ENCODE data around the gene AAGAB.
"Not testable (repeated sequence)": the region's sequence is repeated elsewhere in the genome, so short reads cannot be mapped to it uniquely, and the experiment has no call there.

The AAGAB gene

GRCh38 chr15:67254238-67255175 lies at the start of gene AAGAB, which contains the start of gene IQCH:
AAGAB (minus strand) TSS chr15:67254661; CDS start chr15:67254631, 30 bp downstream.
IQCH (plus strand) TSS chr15:67254786; CDS start chr15:67254897, 111 bp downstream.
- peak; percentile 95 for DNase-seq

- no peak for DNase-seq
Observed at GRCh38 chr15:67303490-67304363, 49.3 kb upstream of the AAGAB start.

- DNase-seq = no peak
Observed at GRCh38 chr15:67300266-67301025, 46.0 kb upstream of the AAGAB start.

GRCh38 chr15:67296684-67297083 lies 42.2 kb upstream of the AAGAB start:
- no peak for DNase-seq

- DNase-seq = no peak
Observed at GRCh38 chr15:67296188-67296587, 41.7 kb upstream of the AAGAB start.

- no peak for DNase-seq
Observed at GRCh38 chr15:67290319-67290718, 35.9 kb upstream of the AAGAB start.

- not testable (repeated sequence) for DNase-seq
Observed at GRCh38 chr15:67286400-67286799, 31.9 kb upstream of the AAGAB start.

- not testable (repeated sequence) for DNase-seq
Observed at GRCh38 chr15:67285625-67286024, 31.2 kb upstream of the AAGAB start.

GRCh38 chr15:67281714-67282113 lies 27.3 kb upstream of the AAGAB start:
- no peak for DNase-seq

- DNase-seq = no peak
Observed at GRCh38 chr15:67280217-67280616, 25.8 kb upstream of the AAGAB start.

- DNase-seq = no peak
Observed at GRCh38 chr15:67276666-67277065, 22.2 kb upstream of the AAGAB start.

GRCh38 chr15:67274236-67274635 lies 19.8 kb upstream of the AAGAB start:
- no peak for DNase-seq

- DNase-seq = no peak
Observed at GRCh38 chr15:67267951-67268941, 13.8 kb upstream of the AAGAB start.

- no peak for DNase-seq
Observed at GRCh38 chr15:67267440-67267839, 13.0 kb upstream of the AAGAB start.

GRCh38 chr15:67266870-67267269 lies 12.4 kb upstream of the AAGAB start:
- no peak for DNase-seq

GRCh38 chr15:67259806-67260205 lies 5.3 kb upstream of the AAGAB start:
- no peak for DNase-seq

GRCh38 chr15:67259379-67259778 lies 4.9 kb upstream of the AAGAB start:
- DNase-seq = no peak

GRCh38 chr15:67258412-67258811 lies 4.0 kb upstream of the AAGAB start:
- DNase-seq = not testable (repeated sequence)

GRCh38 chr15:67256051-67256450 lies 1.6 kb upstream of the AAGAB start:
- no peak for DNase-seq

- no peak for DNase-seq
Observed at GRCh38 chr15:67253549-67254237, 768 bp downstream of the AAGAB start.

- no peak for DNase-seq
Observed at GRCh38 chr15:67253101-67253500, 1.4 kb downstream of the AAGAB start.
